GM12874 (cell line): ENCODE results near the gene ASB2.

Experiments
- TF ChIP-seq, protein P1 (sequence below): IDR thresholded peaks from 2 replicates; pipeline ENCODE4 v1.5.1; 2011; ENCODE audit warnings: low read depth, mild to moderate bottlenecking, control low read depth, low read length, moderate library complexity; ENCODE audit not compliant: insufficient read depth

The ASB2 gene

DNA sequence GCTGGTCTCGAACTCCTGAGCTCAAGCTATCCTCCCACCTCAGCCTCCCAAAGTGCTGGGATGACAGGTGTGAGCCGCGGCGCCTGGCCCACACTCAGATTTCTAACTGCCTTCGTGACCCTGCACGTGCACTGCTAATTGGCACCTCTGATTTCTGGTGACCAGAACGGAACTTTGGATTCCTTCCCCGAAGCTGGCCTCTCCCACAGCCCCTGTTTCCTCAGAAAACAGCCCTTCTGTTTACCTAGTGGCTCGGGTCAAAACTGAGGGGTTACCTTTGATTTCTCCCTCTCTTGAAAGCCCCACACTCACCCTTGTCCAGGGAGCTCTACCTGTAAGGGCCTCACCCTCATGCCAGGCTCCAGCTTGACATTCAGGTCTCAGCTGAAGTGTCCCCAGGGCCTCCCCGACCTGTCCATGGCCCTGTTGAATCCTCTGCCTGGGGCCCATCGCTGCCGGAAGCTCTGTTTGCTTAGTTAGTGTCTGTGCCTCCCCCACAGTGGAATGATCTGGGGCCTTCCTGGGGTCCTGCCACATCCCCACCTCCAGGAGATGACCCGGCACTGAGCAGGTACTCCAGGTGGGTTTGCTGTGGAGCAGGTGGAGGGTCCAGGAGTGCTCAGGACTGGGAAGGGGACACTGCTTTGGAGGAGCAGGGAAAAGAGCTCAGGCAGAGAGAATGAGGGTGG is 73.6 kb downstream of the ASB2 start:
- TF ChIP-seq, protein P1, sequence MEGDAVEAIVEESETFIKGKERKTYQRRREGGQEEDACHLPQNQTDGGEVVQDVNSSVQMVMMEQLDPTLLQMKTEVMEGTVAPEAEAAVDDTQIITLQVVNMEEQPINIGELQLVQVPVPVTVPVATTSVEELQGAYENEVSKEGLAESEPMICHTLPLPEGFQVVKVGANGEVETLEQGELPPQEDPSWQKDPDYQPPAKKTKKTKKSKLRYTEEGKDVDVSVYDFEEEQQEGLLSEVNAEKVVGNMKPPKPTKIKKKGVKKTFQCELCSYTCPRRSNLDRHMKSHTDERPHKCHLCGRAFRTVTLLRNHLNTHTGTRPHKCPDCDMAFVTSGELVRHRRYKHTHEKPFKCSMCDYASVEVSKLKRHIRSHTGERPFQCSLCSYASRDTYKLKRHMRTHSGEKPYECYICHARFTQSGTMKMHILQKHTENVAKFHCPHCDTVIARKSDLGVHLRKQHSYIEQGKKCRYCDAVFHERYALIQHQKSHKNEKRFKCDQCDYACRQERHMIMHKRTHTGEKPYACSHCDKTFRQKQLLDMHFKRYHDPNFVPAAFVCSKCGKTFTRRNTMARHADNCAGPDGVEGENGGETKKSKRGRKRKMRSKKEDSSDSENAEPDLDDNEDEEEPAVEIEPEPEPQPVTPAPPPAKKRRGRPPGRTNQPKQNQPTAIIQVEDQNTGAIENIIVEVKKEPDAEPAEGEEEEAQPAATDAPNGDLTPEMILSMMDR = no peak

DNA sequence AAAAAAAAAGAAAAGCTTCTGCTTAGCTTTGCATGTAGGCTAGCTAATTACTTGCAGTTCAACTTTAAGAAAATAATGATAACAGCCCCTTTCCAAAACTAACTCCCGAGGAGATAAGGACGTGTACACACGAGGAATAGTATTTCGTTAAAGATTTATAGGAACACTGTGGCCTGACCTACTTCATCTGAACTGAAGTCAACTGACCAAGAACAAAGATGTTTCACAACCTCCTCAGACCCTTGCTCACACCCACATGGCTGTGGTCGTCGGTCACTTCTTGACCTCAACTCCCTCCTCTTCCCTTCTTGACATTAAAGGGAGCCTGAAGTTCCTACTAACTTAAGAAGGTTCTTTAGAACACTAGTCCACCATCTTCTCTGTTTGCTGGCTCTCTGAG is 74.6 kb downstream of the ASB2 start:
- TF ChIP-seq, protein P1 = no peak

DNA sequence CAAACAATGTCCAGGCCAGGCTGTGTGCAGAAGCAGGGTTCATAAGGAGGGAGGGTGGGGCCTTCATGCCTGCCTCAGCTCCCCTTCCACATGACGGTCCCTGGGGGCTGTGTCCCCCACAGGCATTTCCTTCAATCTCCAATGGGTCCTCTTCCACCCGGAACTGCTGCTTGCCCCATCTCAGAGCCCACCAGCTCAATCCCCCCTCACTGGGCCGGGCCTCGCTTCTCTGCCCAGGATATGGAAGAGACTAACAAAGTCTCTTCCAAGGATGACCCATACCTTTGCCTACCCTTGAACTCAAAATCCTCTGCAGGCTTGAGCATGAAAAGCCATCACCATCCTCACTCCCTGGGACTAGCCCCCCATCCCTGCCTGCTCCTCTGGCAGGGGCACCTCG is 77.6 kb downstream of the ASB2 start:
- TF ChIP-seq, protein P1 = no peak

DNA sequence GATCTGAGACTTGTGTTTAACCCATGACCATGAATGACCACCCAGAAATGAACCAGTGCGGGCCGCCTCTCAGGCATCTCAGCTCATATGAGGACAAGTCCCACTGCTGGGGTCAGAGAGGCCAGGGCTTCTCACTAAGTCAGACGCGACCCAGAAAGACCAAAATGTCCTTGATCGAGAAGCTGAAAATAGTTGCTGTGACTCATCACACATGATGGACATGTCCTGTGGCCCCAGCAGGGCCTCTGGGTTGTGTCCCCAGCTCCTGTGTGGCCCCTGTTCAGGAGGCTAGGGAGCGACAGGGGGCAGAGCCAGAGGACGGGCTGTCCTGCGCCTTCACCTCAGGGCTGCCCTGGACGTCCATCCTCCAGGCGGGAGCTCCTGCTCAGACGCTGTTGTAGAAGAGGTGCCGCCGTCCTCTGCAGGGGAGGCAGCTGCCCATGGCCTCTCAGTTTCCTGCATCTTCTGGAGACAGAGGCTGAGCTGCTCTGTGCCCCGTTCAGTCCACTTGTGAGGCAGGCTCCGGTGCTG is 78.2 kb downstream of the ASB2 start:
- TF ChIP-seq, protein P1 = no peak

DNA sequence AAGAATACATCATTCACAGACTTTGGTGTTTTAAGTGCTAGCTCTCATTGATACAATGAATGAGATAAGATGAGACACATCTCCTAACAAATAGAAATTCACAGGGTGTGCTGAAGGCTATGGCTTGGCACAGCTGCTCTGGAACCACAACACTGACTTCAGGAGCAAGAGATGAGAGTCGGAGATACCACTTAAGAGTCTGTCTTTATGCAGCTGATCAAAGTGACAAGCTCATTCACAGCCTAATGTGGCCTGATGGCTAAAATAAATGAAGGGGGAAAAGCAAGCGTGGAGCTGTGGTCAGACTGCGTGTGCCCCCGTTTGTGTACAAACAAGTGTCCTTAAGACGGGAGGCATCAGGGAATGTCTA is 78.9 kb downstream of the ASB2 start:
- TF ChIP-seq, protein P1 = no peak

DNA sequence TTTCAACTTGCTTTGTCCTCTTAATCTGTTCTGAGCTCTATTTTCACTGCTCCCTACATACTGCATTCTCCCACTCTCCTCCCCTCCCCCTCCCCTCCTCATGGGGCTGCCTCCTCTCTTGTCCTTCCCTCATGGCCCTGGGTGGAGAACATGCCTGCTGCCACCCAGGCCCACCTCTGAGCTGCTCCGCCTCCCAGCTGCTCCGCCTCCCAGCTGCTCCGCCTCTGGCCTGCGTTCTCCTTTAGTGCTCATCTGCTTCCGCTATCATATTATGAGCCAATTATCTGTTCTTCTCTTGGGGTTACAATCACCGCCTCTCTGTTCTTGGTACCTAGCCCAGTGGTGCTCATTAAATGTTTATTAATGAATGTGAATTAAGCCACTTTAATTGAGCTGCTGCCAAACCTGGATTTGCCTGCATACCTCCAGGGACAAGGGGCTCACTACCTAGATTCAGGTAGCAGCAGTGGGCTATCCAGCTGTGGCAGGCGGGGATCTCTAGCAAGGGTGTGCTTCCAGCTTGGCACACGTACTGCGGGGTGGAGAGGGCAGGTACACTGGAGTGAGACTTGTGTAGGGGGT is 81.3 kb downstream of the ASB2 start:
- TF ChIP-seq, protein P1 = no peak

DNA sequence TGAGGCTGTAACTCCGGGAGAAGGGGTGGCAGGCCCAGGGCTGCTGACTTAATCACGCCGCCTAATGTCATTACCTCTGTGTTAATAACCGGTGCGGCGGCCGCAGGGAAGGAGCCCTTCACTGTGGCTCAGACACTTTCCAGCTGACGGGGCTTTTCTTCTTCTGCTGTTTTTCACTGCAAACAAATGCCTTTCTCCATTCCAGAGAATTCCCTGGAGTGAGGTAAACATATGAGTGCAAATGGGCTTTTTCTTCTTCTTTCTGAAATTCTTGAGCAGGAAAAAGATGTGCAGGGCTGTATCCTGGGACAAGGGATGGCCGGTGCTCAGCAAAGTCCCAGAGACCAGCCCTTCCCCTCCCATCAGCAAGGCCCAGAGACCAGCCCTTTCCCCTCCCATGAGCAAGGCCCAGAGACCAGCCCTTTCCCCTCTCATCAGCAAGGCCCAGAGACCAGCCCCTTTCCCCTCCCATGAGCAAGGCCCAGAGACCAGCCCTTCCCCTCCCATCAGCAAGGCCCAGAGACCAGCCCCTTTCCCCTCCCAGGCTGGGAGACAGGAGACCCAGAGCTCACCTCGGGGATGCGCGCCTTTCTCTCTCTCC is 82.6 kb downstream of the ASB2 start:
- TF ChIP-seq, protein P1 = no peak
